ENCODE data around the gene SNX11. TPM values are rescaled to one million over a fixed set of nuclear protein-coding genes. Genes with fewer than 3 reads are reported as not detected.

The SNX11 gene
- total and polyA plus RNA-seq, 9 of the 15 experiments (the other 6 are each of a cell fraction or from before 2014, with no cell fraction given): 12.4 to 24.0 (median 16.8) TPM

- TF ChIP-seq GTF2F1 (IDR thresholded peaks at IDR 0.05; ENCODE audit: low read depth, low read length) (0 out of 2 replicates have a peak, but pooled peaks have one; percentile 22), TAF7 (tag; IDR thresholded peaks at IDR 0.05) (peak; percentile 53; the same call in 1 of the 2 replicates), RBBP5 (IDR thresholded peaks at IDR 0.05; ENCODE audit: borderline replicate concordance, insufficient read depth, low read length, poor library complexity, severe bottlenecking) (peak; percentile 96), ZC3H4 (CRISPR knock-in tag; IDR thresholded peaks at IDR 0.05; ENCODE audit: borderline replicate concordance) (no peak), RB1 (IDR thresholded peaks at IDR 0.05; ENCODE audit: low read depth) (0 out of 2 replicates have a peak, but pooled peaks have one; percentile 30), CBX1 (IDR thresholded peaks at IDR 0.05; ENCODE audit: low read depth) (0 out of 2 replicates have a peak, but pooled peaks have one; percentile 15), HINFP (tag; conservative IDR thresholded peaks at IDR 0.05; ENCODE audit: low read depth) (no peak), FOXJ2 (tag; IDR thresholded peaks at IDR 0.05) (no peak), GABPB1 (CRISPR knock-in tag; IDR thresholded peaks at IDR 0.05) (peak; percentile 91), MYC (IDR thresholded peaks at IDR 0.05; ENCODE audit: low read depth, low read length) (peak; percentile 32), MYC (CRISPR knock-in tag; IDR thresholded peaks at IDR 0.05; ENCODE audit: borderline replicate concordance, low read depth) (no peak), ZNF224 (CRISPR knock-in tag; IDR thresholded peaks at IDR 0.05) (no peak), FUS (optimal IDR thresholded peaks at IDR 0.05; ENCODE audit: low read depth, low read length) (no peak), SIX5 (IDR thresholded peaks at IDR 0.05; ENCODE audit: borderline replicate concordance in 1 of 2, insufficient read depth in 1 of 2, low read depth in 1 of 2, low read length in 2 of 2) (no peak), NR3C1 (CRISPR knock-in tag; IDR thresholded peaks at IDR 0.05) (no peak), EGR1 (conservative IDR thresholded peaks at IDR 0.05) (peak; percentile 96)
- TF ChIP-seq, protein P1, sequence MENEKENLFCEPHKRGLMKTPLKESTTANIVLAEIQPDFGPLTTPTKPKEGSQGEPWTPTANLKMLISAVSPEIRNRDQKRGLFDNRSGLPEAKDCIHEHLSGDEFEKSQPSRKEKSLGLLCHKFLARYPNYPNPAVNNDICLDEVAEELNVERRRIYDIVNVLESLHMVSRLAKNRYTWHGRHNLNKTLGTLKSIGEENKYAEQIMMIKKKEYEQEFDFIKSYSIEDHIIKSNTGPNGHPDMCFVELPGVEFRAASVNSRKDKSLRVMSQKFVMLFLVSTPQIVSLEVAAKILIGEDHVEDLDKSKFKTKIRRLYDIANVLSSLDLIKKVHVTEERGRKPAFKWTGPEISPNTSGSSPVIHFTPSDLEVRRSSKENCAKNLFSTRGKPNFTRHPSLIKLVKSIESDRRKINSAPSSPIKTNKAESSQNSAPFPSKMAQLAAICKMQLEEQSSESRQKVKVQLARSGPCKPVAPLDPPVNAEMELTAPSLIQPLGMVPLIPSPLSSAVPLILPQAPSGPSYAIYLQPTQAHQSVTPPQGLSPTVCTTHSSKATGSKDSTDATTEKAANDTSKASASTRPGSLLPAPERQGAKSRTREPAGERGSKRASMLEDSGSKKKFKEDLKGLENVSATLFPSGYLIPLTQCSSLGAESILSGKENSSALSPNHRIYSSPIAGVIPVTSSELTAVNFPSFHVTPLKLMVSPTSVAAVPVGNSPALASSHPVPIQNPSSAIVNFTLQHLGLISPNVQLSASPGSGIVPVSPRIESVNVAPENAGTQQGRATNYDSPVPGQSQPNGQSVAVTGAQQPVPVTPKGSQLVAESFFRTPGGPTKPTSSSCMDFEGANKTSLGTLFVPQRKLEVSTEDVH (IDR thresholded peaks at IDR 0.05; ENCODE audit: low read depth, partially characterized antibody): peak; percentile 55
- TF ChIP-seq, protein P2, sequence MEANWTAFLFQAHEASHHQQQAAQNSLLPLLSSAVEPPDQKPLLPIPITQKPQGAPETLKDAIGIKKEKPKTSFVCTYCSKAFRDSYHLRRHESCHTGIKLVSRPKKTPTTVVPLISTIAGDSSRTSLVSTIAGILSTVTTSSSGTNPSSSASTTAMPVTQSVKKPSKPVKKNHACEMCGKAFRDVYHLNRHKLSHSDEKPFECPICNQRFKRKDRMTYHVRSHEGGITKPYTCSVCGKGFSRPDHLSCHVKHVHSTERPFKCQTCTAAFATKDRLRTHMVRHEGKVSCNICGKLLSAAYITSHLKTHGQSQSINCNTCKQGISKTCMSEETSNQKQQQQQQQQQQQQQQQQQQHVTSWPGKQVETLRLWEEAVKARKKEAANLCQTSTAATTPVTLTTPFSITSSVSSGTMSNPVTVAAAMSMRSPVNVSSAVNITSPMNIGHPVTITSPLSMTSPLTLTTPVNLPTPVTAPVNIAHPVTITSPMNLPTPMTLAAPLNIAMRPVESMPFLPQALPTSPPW (CRISPR knock-in tag; IDR thresholded peaks at IDR 0.05): peak; percentile 87
Measured at GRCh38 chr17:48107137-48108055, at the start of gene SNX11 (continued).

Data from K562 (cell line).